ENCODE results near the gene TTC13. TPM values are rescaled to one million over a fixed set of nuclear protein-coding genes. Genes with fewer than 3 reads are reported as not detected.

Gene TTC13
- total RNA-seq, 1 experiment from 2014 or later, result 20.2 TPM

- no TSS peak for BruUV-seq (replicated peaks)
- CTCF ChIA-PET, result no interaction called here
- Histone ChIP-seq H3K36me3 (ENCODE audit: low read depth, low read length) (no peaks in the 10 kb centered on the region), H2AFZ (ENCODE audit: low read length) (no peak overlapping the region), H3K9me2 (replicated peaks; ENCODE audit: low read length) (no peaks in the 10 kb centered on the region), H3K9me3 (ENCODE audit: low read length) (no peaks in the 10 kb centered on the region), H3K79me2 (ENCODE audit: low read length) (peaks cover 7% of the 10 kb centered on the region), H3K27ac (ENCODE audit: low read length) (no peak overlapping the region), H3F3A (ENCODE audit: low read length, unreplicated experiment) (no peaks in the 10 kb centered on the region), H3K4me2 (ENCODE audit: low read length) (no peak overlapping the region), H3K4me1 (ENCODE audit: insufficient read depth, low read length) (peaks cover 10% of the 10 kb centered on the region), H4K20me1 (ENCODE audit: low read length) (no peaks in the 10 kb centered on the region), H3K4me3 (ENCODE audit: low read length) (no peak overlapping the region), H3K27me3 (ENCODE audit: low read length) (no peaks in the 10 kb centered on the region), H3K9ac (ENCODE audit: low read length) (no peak overlapping the region)
- TF ChIP-seq CTCF (conservative IDR thresholded peaks at IDR 0.05; ENCODE audit: low read depth, low read length) (no peak), EZH2phosphoT487 (IDR thresholded peaks at IDR 0.05; ENCODE audit: borderline replicate concordance, low read length) (no peak), EZH2 (IDR thresholded peaks at IDR 0.05; ENCODE audit: low read length, unreplicated experiment) (no peak)
- POLR2A ChIA-PET (ENCODE audit: unreplicated experiment), result no interaction called here
- intact Hi-C loops (cut with micrococcal nuclease), result loop anchor here (10.0 kb wide), 1 partner anchor 364 kb away; the partner anchor contains the start of genes EXOC8 and SPRTN
- ATAC-seq, result no peak
- DNase-seq, result no peak
These were observed 8.2 kb downstream of the TTC13 start for GRCh38 chr1:230970432-230970831.

GRCh38 chr1:230966358-230966873 is 12.2 kb downstream of the TTC13 start:
- H3K9me3 ChIP-seq (ENCODE audit: low read length), result no peaks in the 10 kb centered on the region
- ATAC-seq, result no peak
- DNase-seq, result no peak
- H3K4me2 ChIP-seq (ENCODE audit: low read length), result no peak overlapping the region
- no peaks in the 10 kb centered on the region for H3F3A ChIP-seq (ENCODE audit: low read length, unreplicated experiment)
- POLR2A ChIA-PET (ENCODE audit: unreplicated experiment), result no interaction called here
- no peak for TF ChIP-seq EZH2 (IDR thresholded peaks at IDR 0.05; ENCODE audit: low read length, unreplicated experiment)
- no peak for TF ChIP-seq EZH2phosphoT487 (IDR thresholded peaks at IDR 0.05; ENCODE audit: borderline replicate concordance, low read length)
- no peak for TF ChIP-seq CTCF (conservative IDR thresholded peaks at IDR 0.05; ENCODE audit: low read depth, low read length)
- H3K27ac ChIP-seq (ENCODE audit: low read length), result no peak overlapping the region
- no TSS peak for BruUV-seq (replicated peaks)
- H3K36me3 ChIP-seq (ENCODE audit: low read depth, low read length), result no peaks in the 10 kb centered on the region
- H3K79me2 ChIP-seq (ENCODE audit: low read length), result peaks cover 11% of the 10 kb centered on the region; the same call in 1 of the 2 replicates
- no peak overlapping the region for H3K4me3 ChIP-seq (ENCODE audit: low read length)
- intact Hi-C loops (cut with micrococcal nuclease), result no loop called here
- no peaks in the 10 kb centered on the region for H3K4me1 ChIP-seq (ENCODE audit: insufficient read depth, low read length)
- no peak overlapping the region for H2AFZ ChIP-seq (ENCODE audit: low read length)
- no peaks in the 10 kb centered on the region for H3K9me2 ChIP-seq (replicated peaks; ENCODE audit: low read length)
- no peak overlapping the region for H3K9ac ChIP-seq (ENCODE audit: low read length)
- CTCF ChIA-PET, result no interaction called here
- no peaks in the 10 kb centered on the region for H3K27me3 ChIP-seq (ENCODE audit: low read length)
- H4K20me1 ChIP-seq (ENCODE audit: low read length), result no peaks in the 10 kb centered on the region

- Histone ChIP-seq H3K9me2 (replicated peaks; ENCODE audit: low read length) (no peaks in the 10 kb centered on the region), H3K4me3 (ENCODE audit: low read length) (no peak overlapping the region), H3K9me3 (ENCODE audit: low read length) (no peaks in the 10 kb centered on the region), H4K20me1 (ENCODE audit: low read length) (no peaks in the 10 kb centered on the region), H3K27ac (ENCODE audit: low read length) (no peak overlapping the region), H3K4me1 (ENCODE audit: insufficient read depth, low read length) (no peaks in the 10 kb centered on the region), H2AFZ (ENCODE audit: low read length) (no peak overlapping the region), H3K79me2 (ENCODE audit: low read length) (peaks cover 11% of the 10 kb centered on the region; the same call in 1 of the 2 replicates), H3F3A (ENCODE audit: low read length, unreplicated experiment) (no peaks in the 10 kb centered on the region), H3K36me3 (ENCODE audit: low read depth, low read length) (no peaks in the 10 kb centered on the region), H3K9ac (ENCODE audit: low read length) (no peak overlapping the region), H3K4me2 (ENCODE audit: low read length) (no peak overlapping the region), H3K27me3 (ENCODE audit: low read length) (no peaks in the 10 kb centered on the region)
- CTCF ChIA-PET, result no interaction called here
- DNase-seq (no peak), ATAC-seq (no peak)
- POLR2A ChIA-PET (ENCODE audit: unreplicated experiment), result no interaction called here
- TF ChIP-seq EZH2 (IDR thresholded peaks at IDR 0.05; ENCODE audit: low read length, unreplicated experiment) (no peak), EZH2phosphoT487 (IDR thresholded peaks at IDR 0.05; ENCODE audit: borderline replicate concordance, low read length) (no peak), CTCF (conservative IDR thresholded peaks at IDR 0.05; ENCODE audit: low read depth, low read length) (no peak)
- no TSS peak for BruUV-seq (replicated peaks)
- intact Hi-C loops (cut with micrococcal nuclease), result no loop called here
These were observed 13.1 kb downstream of the TTC13 start for GRCh38 chr1:230965535-230965934.
